GM21737 (cell line): ENCODE results near the gene DIRAS1.
"Not testable (repeated sequence)": the region's sequence is repeated elsewhere in the genome, so short reads cannot be mapped to it uniquely, and the experiment has no call there.

Experiments
- ATAC-seq: cut with Tn5 transposase; IDR thresholded peaks from one replicate; pipeline ENCODE4 v1.9.1; 2021; ENCODE audit warnings: mild to moderate bottlenecking, moderate library complexity; ENCODE audit not compliant: unreplicated experiment

Gene DIRAS1

DNA sequence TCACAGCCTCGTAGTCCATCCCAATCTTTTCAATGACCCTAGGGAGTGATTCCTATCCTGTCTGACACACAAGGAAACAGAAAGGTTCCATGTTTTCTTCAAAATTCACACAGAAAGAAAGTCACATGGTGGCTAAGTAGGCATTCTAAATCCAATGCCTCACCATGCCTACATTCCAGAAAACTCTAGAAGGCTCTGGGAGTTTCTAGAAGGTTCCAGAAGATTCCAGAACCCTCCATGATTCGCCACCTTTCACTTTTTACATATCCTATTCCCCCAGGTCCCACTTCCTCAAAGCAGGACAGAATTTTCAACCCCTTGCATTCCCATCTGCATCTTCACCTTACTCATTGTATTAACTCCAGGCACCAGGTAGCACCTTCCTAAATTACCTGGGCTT lies 41.7 kb downstream of the DIRAS1 start:
- no peak for ATAC-seq

DNA sequence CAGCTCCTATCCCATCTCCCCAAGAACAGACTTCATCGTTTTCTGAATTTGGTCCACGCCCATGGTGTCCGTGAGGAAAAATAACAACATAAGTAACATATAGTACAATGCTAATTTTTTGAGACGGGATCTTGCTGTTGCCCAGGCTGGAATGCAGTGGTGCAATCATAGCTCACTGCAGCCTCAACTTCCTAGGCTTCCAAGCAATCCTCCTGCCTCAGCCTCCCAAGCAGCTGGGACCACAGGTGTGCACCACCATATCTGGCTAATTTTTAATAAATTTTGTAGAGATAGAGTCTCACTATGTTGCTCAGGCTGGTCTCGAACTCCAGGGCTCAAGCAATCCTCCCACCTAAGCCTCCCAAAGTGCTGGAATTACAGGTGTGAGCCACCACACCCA lies 42.2 kb downstream of the DIRAS1 start:
- ATAC-seq = not testable (repeated sequence)

- peak; percentile 41 for ATAC-seq
These were observed 43.0 kb downstream of the DIRAS1 start for GRCh38 chr19:2678044-2678671.

- ATAC-seq = no peak
These were observed 44.3 kb downstream of the DIRAS1 start for GRCh38 chr19:2676823-2677222.

DNA sequence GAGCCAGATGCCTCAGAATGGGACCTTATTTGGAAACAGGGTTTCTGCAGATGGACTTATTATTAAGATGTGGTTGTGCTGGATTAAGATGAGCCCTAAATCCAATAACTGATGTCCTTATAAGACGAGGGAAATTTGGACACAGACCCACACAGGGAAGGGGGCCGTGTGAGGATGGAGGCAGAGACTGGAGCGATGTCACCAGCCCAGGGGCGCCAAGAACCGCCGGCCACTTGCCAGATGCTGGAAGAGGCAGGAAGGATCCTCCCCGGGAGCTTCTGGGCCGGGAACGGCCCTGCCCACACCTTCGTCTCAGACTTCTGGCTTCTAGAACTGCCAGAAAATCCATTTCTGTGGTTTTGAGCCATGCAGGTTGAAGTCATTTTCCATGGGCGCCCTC lies 45.3 kb downstream of the DIRAS1 start:
- no peak for ATAC-seq

DNA sequence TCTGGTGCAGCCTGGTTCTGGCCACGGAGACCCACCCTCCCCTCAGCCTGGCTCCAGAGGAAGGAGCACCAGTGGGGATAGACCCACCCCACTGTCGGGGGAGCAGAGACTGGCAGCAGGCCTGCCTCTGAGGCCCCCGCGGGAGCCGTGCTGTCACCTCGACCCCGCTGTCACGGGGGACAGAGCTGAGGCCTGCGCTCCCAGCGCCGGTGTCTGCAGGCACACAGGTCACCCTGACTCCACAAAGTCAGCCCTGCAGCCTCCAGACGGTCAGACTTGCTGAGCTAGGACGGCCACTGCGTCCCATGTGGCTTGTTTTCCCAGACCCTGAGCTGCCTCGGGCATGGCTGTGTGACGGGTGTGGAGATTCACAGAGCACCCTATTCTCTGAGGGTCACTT lies 51.0 kb downstream of the DIRAS1 start:
- ATAC-seq = no peak

DNA sequence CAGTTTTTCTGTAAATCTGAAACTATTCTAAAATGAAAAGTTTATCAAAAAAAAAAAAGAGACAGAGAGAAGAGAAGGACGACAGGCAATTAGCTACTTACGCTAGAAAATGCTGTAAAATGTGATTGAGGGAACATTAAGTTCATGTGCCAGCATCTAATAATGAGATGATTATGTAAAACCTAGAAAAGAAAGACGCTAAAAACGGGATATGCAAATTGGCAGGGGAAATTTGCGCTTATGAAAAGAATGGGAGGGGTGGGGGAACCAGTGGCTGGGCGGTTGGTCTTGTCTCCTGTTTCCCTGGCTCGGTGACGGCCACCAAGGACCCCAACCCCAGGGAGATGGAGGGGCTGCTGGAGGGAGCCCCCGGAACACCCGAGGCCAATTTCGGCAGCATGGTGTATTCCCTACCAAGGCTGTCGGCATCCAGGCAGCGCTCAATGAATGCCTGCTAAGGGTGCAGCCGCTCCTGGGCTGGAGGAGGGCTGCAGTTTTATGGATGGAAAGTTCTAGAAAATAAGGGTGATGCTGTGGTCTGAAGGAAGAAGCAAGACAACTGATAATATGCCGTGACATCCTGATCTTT lies 52.9 kb downstream of the DIRAS1 start:
- no peak for ATAC-seq

- not testable (repeated sequence) for ATAC-seq
These were observed 53.8 kb downstream of the DIRAS1 start for GRCh38 chr19:2667349-2667748.

- ATAC-seq = no peak
These were observed 54.7 kb downstream of the DIRAS1 start for GRCh38 chr19:2666344-2666994.

GRCh38 chr19:2665103-2665502 lies 56.1 kb downstream of the DIRAS1 start:
- no peak for ATAC-seq
